ENCODE data around the gene EML3.
"Not testable (repeated sequence)": the region's sequence is repeated elsewhere in the genome, so short reads cannot be mapped to it uniquely, and the experiment has no call there.

EML3 gene

DNA sequence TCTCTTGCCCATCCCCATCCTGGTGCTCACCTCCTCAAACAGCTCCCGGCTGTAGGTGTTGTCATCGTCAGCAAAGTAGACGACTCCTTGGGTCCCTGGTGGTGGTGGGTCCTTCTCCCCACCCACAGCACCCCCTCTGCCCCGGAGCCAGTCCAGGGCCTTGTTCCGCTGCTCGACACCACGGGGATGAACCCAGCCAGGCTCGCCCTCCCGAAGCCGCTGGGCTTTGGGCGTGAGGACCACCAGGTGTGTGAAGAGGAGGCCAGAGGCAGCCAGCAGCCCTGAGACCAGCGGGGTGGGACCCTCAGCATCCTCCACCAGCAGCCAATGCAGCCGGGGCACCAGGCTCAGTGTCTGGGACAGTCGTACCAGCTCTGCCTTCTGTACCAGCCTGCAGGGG is 4.4 kb upstream of the EML3 start:
- DNase-seq, result not testable (repeated sequence)

DNA sequence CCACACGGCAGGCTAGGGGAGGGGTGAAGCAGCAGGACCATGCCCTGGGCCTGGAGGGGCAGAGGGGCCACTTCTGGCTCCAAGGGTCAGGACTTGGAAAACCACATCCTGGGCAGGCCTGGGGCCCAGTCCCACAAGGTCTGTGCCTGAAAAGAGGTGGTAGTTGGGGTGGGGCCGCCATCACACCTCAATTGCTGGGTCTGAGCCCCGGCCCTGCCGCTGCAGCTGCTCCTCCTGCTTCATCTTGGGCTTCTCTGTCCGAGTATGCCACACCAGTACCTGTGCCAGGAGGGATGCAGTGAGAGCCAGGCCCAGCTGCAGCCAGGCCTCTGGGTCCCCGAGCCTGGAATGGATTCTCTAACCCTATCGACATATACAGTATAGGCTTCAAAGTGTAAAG is 2.9 kb upstream of the EML3 start:
- no peak for DNase-seq

DNA sequence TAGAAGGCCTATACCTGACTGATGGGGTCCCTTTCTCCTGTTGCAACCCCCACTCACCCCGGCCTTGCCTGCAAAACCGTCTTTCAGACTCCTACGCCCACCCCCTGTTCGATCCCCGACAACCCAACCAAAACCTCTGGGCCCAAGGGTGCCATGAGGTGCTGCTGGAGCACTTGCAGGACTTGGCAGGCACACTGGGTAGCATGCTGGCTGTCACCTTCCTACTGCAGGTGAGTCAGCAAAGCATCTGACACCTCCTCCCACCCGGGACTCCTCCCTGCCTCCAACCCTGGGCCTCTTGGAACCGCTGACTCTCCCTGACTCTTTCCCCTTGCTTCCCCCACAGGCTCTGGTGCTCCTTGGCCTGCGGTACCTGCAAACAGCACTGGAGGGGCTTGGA is 1.7 kb upstream of the EML3 start:
- DNase-seq, result no peak

- no peak for DNase-seq
These were observed 760 bp upstream of the EML3 start for GRCh38 chr11:62613291-62613778.

- DNase-seq, result peak; percentile 18 to 25
These were observed 740 bp downstream of the EML3 start for GRCh38 chr11:62611705-62612365.

GRCh38 chr11:62610814-62611704 is 1.5 kb downstream of the EML3 start:
- DNase-seq, result no peak

- DNase-seq, result no peak
These were observed 2.2 kb downstream of the EML3 start for GRCh38 chr11:62610403-62610802.

GRCh38 chr11:62608776-62609175 is 3.8 kb downstream of the EML3 start:
- no peak for DNase-seq

DNA sequence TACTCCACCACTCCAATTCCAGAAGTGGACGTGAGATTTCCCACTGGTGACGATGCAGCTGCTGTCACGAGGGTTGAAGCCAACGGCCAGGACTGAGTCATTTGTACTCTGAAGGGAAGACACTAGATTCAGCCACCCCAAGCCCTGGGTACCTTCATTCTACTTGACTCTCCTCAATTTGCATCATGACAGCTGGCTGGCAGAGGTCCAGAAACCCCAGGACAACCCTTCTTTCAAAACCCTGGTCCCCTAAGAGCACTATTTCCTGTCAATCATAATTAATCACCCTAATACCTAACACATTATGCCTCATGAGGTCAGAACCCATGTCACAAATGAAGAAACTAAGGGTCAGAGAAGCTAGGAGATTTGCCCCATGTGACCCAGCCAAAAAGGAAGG is 4.9 kb downstream of the EML3 start:
- DNase-seq, result peak; percentile 48 to 64

- DNase-seq, result no peak
These were observed 6.7 kb downstream of the EML3 start for GRCh38 chr11:62605902-62606301.

- no peak for DNase-seq
These were observed 7.1 kb downstream of the EML3 start for GRCh38 chr11:62605467-62605866.

- DNase-seq, result no peak
These were observed 8.0 kb downstream of the EML3 start for GRCh38 chr11:62604460-62605120.

DNA sequence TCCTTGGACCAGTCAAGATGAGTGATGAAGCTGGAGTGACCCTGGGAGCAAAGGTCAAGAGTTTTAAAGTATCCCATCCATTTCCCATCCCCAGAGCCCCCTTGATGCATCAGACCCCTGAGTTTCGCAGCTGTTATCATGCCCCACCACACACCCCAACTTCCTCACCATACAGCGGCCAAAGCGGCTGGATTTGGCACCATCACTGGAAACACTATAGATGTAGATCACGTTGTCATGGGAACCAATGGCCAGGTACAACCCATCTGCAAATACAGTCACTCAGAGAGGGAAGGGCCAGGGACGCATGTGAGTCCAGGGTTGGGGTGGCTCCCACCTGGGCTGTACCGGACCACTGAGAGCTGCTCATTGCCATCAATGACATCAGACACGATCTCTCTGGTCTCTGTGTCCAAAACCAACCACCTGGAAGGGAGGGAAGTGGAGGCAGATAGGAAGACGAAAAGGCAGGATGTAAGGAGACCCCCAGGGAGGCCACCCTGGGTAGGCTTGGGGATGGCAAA is 8.7 kb downstream of the EML3 start:
- no peak for DNase-seq

GRCh38 chr11:62603072-62603408 is 9.5 kb downstream of the EML3 start:
- no peak for DNase-seq

- peak; percentile 10 to 40 for DNase-seq
These were observed 10.2 kb downstream of the EML3 start for GRCh38 chr11:62602141-62603071.

DNA sequence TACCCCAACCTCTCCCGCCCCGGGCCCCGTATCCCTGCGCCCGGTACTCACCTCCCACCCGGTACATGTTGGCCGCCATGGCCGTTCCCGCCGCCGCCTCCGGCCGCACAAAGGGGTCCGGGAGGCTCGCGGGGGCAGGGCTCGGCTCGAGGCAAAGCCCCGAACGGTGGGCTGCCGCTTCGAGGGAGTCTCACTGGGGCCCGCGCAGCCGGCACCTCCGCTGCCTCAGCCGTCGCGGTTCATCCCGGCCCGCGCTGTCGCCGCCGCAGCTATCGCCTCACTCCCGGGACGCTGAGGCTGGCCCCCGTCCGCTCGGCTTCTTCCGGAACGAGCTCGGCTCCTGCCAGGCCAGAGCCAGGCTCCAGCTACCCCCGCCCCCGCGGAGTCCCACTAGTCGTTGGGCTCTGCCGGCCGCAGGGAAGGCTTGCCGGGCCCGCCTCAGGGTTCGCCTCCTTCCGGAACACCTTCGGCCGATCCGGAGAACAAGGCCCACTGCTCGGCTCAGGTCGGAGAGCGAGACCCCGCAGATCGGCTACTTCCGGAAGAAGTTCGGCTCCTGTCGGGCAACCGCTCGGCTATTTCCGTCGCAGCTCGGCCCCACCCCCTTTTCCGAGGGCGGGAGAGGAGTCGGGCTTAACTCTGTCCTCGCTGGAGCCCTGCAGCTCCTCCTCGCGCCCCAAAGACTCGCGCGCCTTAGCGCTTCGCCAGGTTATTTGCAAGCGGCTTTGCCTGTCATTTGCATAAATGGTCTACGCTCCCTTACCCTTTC is 11.0 kb downstream of the EML3 start, which contains the start of gene MTA2:
MTA2 (minus strand) TSS at position 494 of the 769 bp plus-strand sequence; CDS start at position 79, 415 bp downstream.
- DNase-seq, result peak; percentile 99

GRCh38 chr11:62601122-62601371 is 11.5 kb downstream of the EML3 start:
- peak; percentile 33 to 47 for DNase-seq

- DNase-seq, result no peak
These were observed 12.0 kb downstream of the EML3 start for GRCh38 chr11:62600367-62601121.

- no peak for DNase-seq
These were observed 12.7 kb downstream of the EML3 start for GRCh38 chr11:62599901-62600300.

DNA sequence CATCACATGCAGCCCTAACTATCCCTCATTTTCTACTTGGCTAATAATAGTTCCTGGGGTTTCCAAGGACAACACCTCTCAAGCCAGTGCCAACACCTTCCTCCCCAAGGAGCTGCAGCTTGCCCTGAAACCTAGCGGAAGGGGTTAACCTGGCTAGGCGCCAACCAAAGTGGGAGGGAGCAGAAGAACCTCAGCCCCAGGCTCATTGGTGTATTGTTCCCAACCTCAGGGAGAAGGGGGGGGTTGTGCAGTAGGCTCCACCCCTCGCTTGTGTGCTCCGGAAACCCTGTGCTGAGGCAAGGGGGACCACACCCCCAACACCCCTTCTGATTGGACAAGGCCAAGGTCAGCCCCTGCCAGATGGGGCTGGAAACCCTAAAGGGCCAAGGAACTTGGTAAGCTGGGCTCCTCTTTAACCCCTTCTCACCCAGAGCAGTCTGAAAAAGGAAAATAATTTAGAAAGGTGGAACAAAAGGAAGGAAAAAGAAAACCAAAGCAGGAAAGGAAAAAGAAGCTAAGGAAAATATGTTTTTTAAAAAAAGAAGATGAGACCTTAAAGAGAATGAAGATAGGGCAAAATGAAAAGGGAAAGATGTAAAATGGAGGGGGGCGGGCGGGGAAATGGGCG is 13.4 kb downstream of the EML3 start:
- DNase-seq, result peak; percentile 95 to 98
